GM23338 (cell line): ENCODE data around the gene BRD9. TPM values are rescaled to one million over a fixed set of nuclear protein-coding genes. Genes with fewer than 3 reads are reported as not detected.

ENCODE experiments used
- ATAC-seq: fragments of 200-7000 bp; cut with Tn5 transposase; 3 replicates; pipeline ENCODE4 v1.9.1; 2020
- DNase-seq: peaks from one replicate; pipeline ENCODE4 v3.0.0-alpha.2; 2015; ENCODE audit warnings: low spot score
- H2AFZ ChIP-seq: fragments of 200-600 bp; sonication (generic); 2 replicates; pipeline ENCODE4 v1.8.0; 2016; ENCODE audit warnings: antibody characterized with exemption, mild to moderate bottlenecking, moderate library complexity
- H3F3A ChIP-seq: fragments of 200-600 bp; sonication (generic); replicated peaks from 2 replicates; pipeline ENCODE4 v1.8.0; 2017; ENCODE audit warnings: antibody characterized with exemption, mixed run types, low read depth
- H3K27ac ChIP-seq: fragments of 200-600 bp; sonication (generic); 2 replicates; pipeline ENCODE4 v1.6.1; 2016; ENCODE audit warnings: low read depth
- H3K27me3 ChIP-seq: fragments of 200-600 bp; sonication (generic); 2 replicates; pipeline ENCODE4 v1.8.0; 2016; ENCODE audit warnings: mild to moderate bottlenecking, mixed run types, moderate library complexity; ENCODE audit not compliant: insufficient read depth
- H3K36me3 ChIP-seq: fragments of 200-600 bp; sonication (generic); 2 replicates; pipeline ENCODE4 v1.8.0; 2016; ENCODE audit warnings: mild to moderate bottlenecking; ENCODE audit not compliant: insufficient read depth
- H3K4me1 ChIP-seq: fragments of 200-600 bp; sonication (generic); 2 replicates; pipeline ENCODE4 v1.8.0; 2016; ENCODE audit warnings: mild to moderate bottlenecking, moderate library complexity; ENCODE audit not compliant: insufficient read depth
- H3K4me2 ChIP-seq: fragments of 200-600 bp; sonication (generic); 2 replicates; pipeline ENCODE4 v1.7.1; 2017; ENCODE audit warnings: mixed run types
- H3K4me3 ChIP-seq: fragments of 200-600 bp; sonication (generic); 2 replicates; pipeline ENCODE4 v1.6.1; 2016; ENCODE audit warnings: mixed run types
- H3K79me2 ChIP-seq: fragments of 200-600 bp; sonication (generic); replicated peaks from 2 replicates; pipeline ENCODE4 v1.8.0; 2017; ENCODE audit warnings: mild to moderate bottlenecking; ENCODE audit not compliant: insufficient read depth
- H3K9me2 ChIP-seq: fragments of 200-600 bp; sonication (generic); 2 replicates; pipeline ENCODE4 v1.8.0; 2017; ENCODE audit not compliant: insufficient read depth
- H4K20me1 ChIP-seq: fragments of 200-600 bp; sonication (generic); replicated peaks from 2 replicates; pipeline ENCODE4 v1.8.0; 2017; ENCODE audit warnings: mild to moderate bottlenecking; ENCODE audit not compliant: insufficient read depth
- H3K27ac Mint-ChIP-seq: 2 replicates; pipeline ENCODE4 v1.8.0; 2020; ENCODE audit warnings: inconsistent platforms, mild to moderate bottlenecking, moderate library complexity, mixed read lengths
- H3K27me3 Mint-ChIP-seq: 3 replicates; pipeline ENCODE4 v1.8.0; 2022; ENCODE audit warnings: low read depth, mild to moderate bottlenecking, moderate library complexity, mixed read lengths, inconsistent platforms; ENCODE audit not compliant: insufficient read depth, poor library complexity
- H3K36me3 Mint-ChIP-seq: 3 replicates; pipeline ENCODE4 v1.8.0; 2021; ENCODE audit warnings: low read depth, mild to moderate bottlenecking, inconsistent platforms, moderate library complexity, mixed read lengths
- H3K4me1 Mint-ChIP-seq: 3 replicates; pipeline ENCODE4 v1.8.0; 2020; ENCODE audit warnings: mild to moderate bottlenecking, inconsistent platforms, mixed read lengths
- H3K4me3 Mint-ChIP-seq: 3 replicates; pipeline ENCODE4 v1.8.0; 2021; ENCODE audit warnings: moderate library complexity, mild to moderate bottlenecking, inconsistent platforms, mixed read lengths
- H3K9me3 Mint-ChIP-seq: 3 replicates; pipeline ENCODE4 v1.8.0; 2020; ENCODE audit warnings: moderate library complexity, mild to moderate bottlenecking, inconsistent platforms, mixed read lengths
- CREB1 ChIP-seq: fragments of 250-450 bp; sonication (Bioruptor Pico); IDR thresholded peaks from 2 replicates; pipeline ENCODE4 v1.5.0; 2020; ENCODE audit warnings: low read depth, mild to moderate bottlenecking, moderate library complexity
- CTCF ChIP-seq, 2 experiments: fragments of 200-600 bp in 1 of 2; sonication (generic) in 1 of 2; conservative IDR thresholded peaks; 2 replicates each; pipeline versions ENCODE4 v1.5.1 to v1.6.1; 2016 to 2017; ENCODE audit warnings: antibody characterized with exemption in 2 of 2, low read depth in 2 of 2, mild to moderate bottlenecking in 2 of 2, moderate library complexity in 1 of 2
- ETS1 ChIP-seq: IDR thresholded peaks from 2 replicates; pipeline ENCODE4 v1.6.1; 2016; ENCODE audit warnings: antibody characterized with exemption
- EZH2phosphoT487 ChIP-seq: fragments of 200-600 bp; sonication (generic); IDR thresholded peaks from one replicate; pipeline ENCODE4 v1.8.1; 2018; ENCODE audit warnings: antibody characterized with exemption; ENCODE audit not compliant: unreplicated experiment
- JUNB ChIP-seq: IDR thresholded peaks from one replicate; pipeline ENCODE4 v1.6.1; 2016; ENCODE audit warnings: antibody characterized with exemption; ENCODE audit not compliant: unreplicated experiment
- NANOG ChIP-seq: IDR thresholded peaks from 2 replicates; pipeline ENCODE4 v1.6.1; 2016; ENCODE audit warnings: antibody characterized with exemption, borderline replicate concordance
- POLR2AphosphoS5 ChIP-seq: IDR thresholded peaks from 2 replicates; pipeline ENCODE4 v1.6.1; 2016; ENCODE audit warnings: antibody characterized with exemption, low read depth
- REST ChIP-seq: IDR thresholded peaks from one replicate; pipeline ENCODE4 v1.6.1; 2018; ENCODE audit warnings: antibody characterized with exemption; ENCODE audit not compliant: unreplicated experiment
- STAT1 ChIP-seq: IDR thresholded peaks from one replicate; pipeline ENCODE4 v1.6.1; 2016; ENCODE audit warnings: antibody characterized with exemption; ENCODE audit not compliant: unreplicated experiment
- ZNF114 ChIP-seq: fragments of 250-450 bp; sonication (Bioruptor Pico); IDR thresholded peaks from 2 replicates; pipeline ENCODE4 v1.5.0; 2020; ENCODE audit warnings: mild to moderate bottlenecking, moderate library complexity
- polyA plus RNA-seq: library from polyadenylated mRNA; unstranded; fragments of >200 nt; fragmentation: Nextera tagmentation; extraction: Ambion mirVana; gene quantifications from 2 replicates; pipeline ENCODE4 v1.2.1, GENCODE V29; 2016
- total RNA-seq: library from RNA; depleted of rRNA; stranded (reverse); fragments of >200 nt; shearing (Covaris generic); gene quantifications from 2 replicates; pipeline ENCODE4 v1.2.3, GENCODE V29; 2014

The BRD9 gene
- total and polyA plus RNA-seq, 2 experiments from 2014 or later = 32.9 to 54.7 TPM

- no peak for TF ChIP-seq CTCF (conservative IDR thresholded peaks at IDR 0.05; ENCODE audit: low read depth in 2 of 2)
- TF ChIP-seq ZNF114 (CRISPR knock-in tag) = no peak
- no peak for TF ChIP-seq JUNB
- TF ChIP-seq EZH2phosphoT487 = no peak
- no peak for TF ChIP-seq STAT1
- no peak for TF ChIP-seq NANOG
Observed at GRCh38 chr5:887947-888637, 4.5 kb downstream of the BRD9 start (continued).

- Histone ChIP-seq H3K36me3 (peaks cover 61% of the 10 kb centered on the region), H3K27me3 (no peaks in the 10 kb centered on the region), H3K79me2 (peaks cover 89% of the 10 kb centered on the region), H2AFZ (no peak overlapping the region), H3K4me2 (no peak overlapping the region), H4K20me1 (peaks cover 37% of the 10 kb centered on the region), H3F3A (peaks cover 15% of the 10 kb centered on the region; the same call in 1 of the 2 replicates), H3K4me1 (peaks cover 10% of the 10 kb centered on the region; the same call in 1 of the 2 replicates), H3K4me3 (no peak overlapping the region), H3K9me2 (no peaks in the 10 kb centered on the region), H3K27ac (no peak overlapping the region)
- ATAC-seq (no peak), DNase-seq (no peak)
- TF ChIP-seq POLR2AphosphoS5 (no peak), REST (no peak), CREB1 (CRISPR knock-in tag) (no peak), ETS1 (no peak), STAT1 (no peak), JUNB (no peak)
- Mint-ChIP-seq H3K27ac (no peak overlapping the region), H3K4me1 (peaks cover 9% of the 10 kb centered on the region), H3K27me3 (peaks cover 16% of the 10 kb centered on the region), H3K36me3 (peaks cover 100% of the 10 kb centered on the region), H3K4me3 (no peak overlapping the region), H3K9me3 (peaks cover 6% of the 10 kb centered on the region)
Observed at GRCh38 chr5:886716-887325, 5.8 kb downstream of the BRD9 start.
